Right cardiac atrium (tissue), 5 donors: ENCODE data around the gene TDP2. TPM values are rescaled to one million over a fixed set of nuclear protein-coding genes. Genes with fewer than 3 reads are reported as not detected.
"Not testable (repeated sequence)": the region's sequence is repeated elsewhere in the genome, so short reads cannot be mapped to it uniquely, and the experiment has no call there.

ENCODE experiments used
- ATAC-seq, 2 donors: fragments of 200-7000 bp; cut with Tn5 transposase; one replicate each; pipeline versions ENCODE4 v1.8.0 to v1.9.1; 2020; ENCODE audit warnings: moderate library complexity in 2 of 2, mild to moderate bottlenecking in 1 of 2
- DNase-seq, 3 donors: peaks; one replicate each; pipeline ENCODE4 v3.0.0-alpha.2; 2020
- H3K27ac ChIP-seq: one replicate; pipeline ENCODE4 v1.5.1; 2013; ENCODE audit warnings: mild to moderate bottlenecking, low read length, control low read depth, moderate library complexity
- H3K27me3 ChIP-seq: one replicate; pipeline ENCODE4 v1.6.1; 2013; ENCODE audit not compliant: control insufficient read depth, insufficient read depth
- H3K4me1 ChIP-seq: one replicate; pipeline ENCODE4 v1.6.1; 2013; ENCODE audit warnings: low read length; ENCODE audit not compliant: control insufficient read depth, insufficient read depth
- H3K4me3 ChIP-seq: one replicate; pipeline ENCODE4 v1.5.1; 2013; ENCODE audit warnings: low read length, control low read depth
- H3K9me3 ChIP-seq: one replicate; pipeline ENCODE4 v1.6.1; 2013; ENCODE audit warnings: low read length; ENCODE audit not compliant: control insufficient read depth
- WGBS: extraction: QIAGEN DNeasy Blood & Tissue Kit; methylation state at CpG from one replicate; pipeline ENCODE4 v1.1.7; 2013; 5-methylcytosine and 5-hydroxymethylcytosine counted together
- intact Hi-C, 4 donors: fragments of 100-400 bp; cut with DNase I; formaldehyde crosslinking; loops; one replicate each; pipeline versions ENCODE4 v1.11.0 to v1.14.0; 2022 to 2023
- polyA plus RNA-seq: library from polyadenylated mRNA; stranded (reverse); fragments of 200-250 nt; gene quantifications from one replicate; pipeline ENCODE4 v1.2.3, GENCODE V29; 2013
- total RNA-seq, 4 donors: library from RNA; stranded (reverse); fragmentation: NEBNext Ultra II Directional; extraction: Animal tissue kit (Norgen Biotek cat#: 25700); gene quantifications; one replicate each; pipeline ENCODE4 v1.2.1, GENCODE V29; 2021
- donor health status: healthy with polysubstance abuse.
- donor health status: DM: no; HTN: yes; CAD: no.
- donor health status: DM: no; HTN: no; CAD: no.
- donor health status: DM: no; HTN: yes; CAD: no; lungs with severe emphysema.
- donor health status: DM: yes; HTN: yes; CAD: no.

The TDP2 gene
- total and polyA plus RNA-seq, 5 donors: 30.2 to 45.4 (median 43.4) TPM

GRCh38 chr6:24664046-24664987 is 2.4 kb downstream of the TDP2 start:
- DNase-seq (no peak), ATAC-seq (no peak)
- WGBS: 95% methylated on average over 7 of the region's 7 CpGs
- Histone ChIP-seq H3K4me1 (peaks cover 6% of the 10 kb centered on the region), H3K4me3 (no peak overlapping the region), H3K27me3 (no peaks in the 10 kb centered on the region), H3K27ac (no peak overlapping the region), H3K9me3 (no peaks in the 10 kb centered on the region)
- intact Hi-C loops: loop anchor here in 1 of 4 donors (10.0 kb wide), 1 partner anchor 80 kb away; no protein-coding TSS in a partner anchor

DNA sequence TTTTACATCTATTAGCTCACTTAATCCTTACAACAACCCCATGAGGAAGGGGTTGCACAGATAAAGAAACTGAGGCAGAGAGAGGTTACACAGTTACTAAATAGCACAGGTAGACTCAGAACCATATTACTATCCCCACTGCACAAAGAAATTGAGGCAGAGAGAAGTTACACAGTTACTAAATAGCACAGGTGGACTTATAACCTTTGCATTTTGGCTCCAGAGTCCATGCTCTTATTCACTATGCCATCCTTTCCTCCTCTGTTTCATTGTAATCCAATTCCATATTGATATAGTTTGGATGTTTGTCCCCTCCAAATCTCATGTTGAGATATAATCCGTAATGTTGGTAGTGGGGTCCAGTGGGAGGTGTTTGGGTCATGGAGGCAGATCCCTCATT is 3.5 kb downstream of the TDP2 start:
- DNase-seq (no peak), ATAC-seq (no peak)
- Histone ChIP-seq H3K4me1 (peaks cover 6% of the 10 kb centered on the region), H3K9me3 (no peaks in the 10 kb centered on the region), H3K4me3 (no peak overlapping the region), H3K27ac (no peak overlapping the region), H3K27me3 (no peaks in the 10 kb centered on the region)
- 95% methylated on average over 1 of the region's 1 CpG for WGBS
- intact Hi-C loops: loop anchor here in 1 of 4 donors (10.0 kb wide), 1 partner anchor 78 kb away; no protein-coding TSS in a partner anchor

- Histone ChIP-seq H3K27me3 (no peaks in the 10 kb centered on the region), H3K9me3 (no peaks in the 10 kb centered on the region), H3K4me3 (no peak overlapping the region), H3K27ac (no peak overlapping the region), H3K4me1 (peaks cover 3% of the 10 kb centered on the region)
- intact Hi-C loops: loop anchor here in 1 of 4 donors (10.0 kb wide), 1 partner anchor 77 kb away; no protein-coding TSS in a partner anchor
- WGBS: 96% methylated on average over 10 of the region's 10 CpGs
- ATAC-seq (no peak), DNase-seq (no peak)
Measured at GRCh38 chr6:24662236-24662635, 4.5 kb downstream of the TDP2 start.

DNA sequence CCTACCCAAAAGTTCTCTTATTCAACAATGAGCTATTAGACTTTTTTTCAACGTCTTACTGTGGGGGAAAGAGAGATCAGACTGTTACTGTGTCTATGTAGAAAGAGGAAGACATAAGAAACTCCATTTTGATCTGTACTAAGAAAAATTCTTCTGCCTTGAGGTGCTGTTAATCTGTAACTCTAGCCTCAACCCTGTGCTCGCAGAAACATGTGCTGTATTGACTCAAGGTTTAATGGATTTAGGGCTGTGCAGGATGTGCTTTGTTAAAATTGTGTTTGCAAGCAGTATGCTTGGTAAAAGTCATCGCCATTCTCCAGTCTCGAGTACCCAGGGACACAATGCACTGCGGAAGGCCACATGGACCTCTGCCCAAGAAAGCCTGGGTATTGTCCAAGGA is 4.9 kb downstream of the TDP2 start:
- H3K9me3 ChIP-seq, ATAC-seq, DNase-seq, H3K4me1 ChIP-seq, H3K27me3 ChIP-seq, H3K27ac ChIP-seq, H3K4me3 ChIP-seq: not testable (repeated sequence)
- 82% methylated on average over 5 of the region's 5 CpGs for WGBS
- intact Hi-C loops: loop anchor here in 1 of 4 donors (10.0 kb wide), 1 partner anchor 77 kb away; no protein-coding TSS in a partner anchor

DNA sequence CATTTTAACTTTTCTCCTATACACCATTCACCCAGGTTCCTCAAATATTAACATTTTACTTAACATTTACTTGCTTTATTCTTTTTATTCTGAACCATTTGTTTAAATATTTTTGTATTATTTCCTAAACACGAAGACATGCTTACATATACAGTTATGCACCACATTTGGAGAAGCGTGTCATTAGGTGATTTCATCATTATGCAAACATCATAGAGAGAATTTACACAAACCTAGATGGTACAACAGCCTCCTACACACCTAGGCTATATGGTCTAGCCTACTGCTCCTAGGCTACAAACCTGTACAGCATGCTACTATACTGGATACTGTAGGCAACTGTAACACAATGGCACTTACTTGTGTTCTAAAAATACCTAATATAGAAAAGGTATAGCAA is 6.6 kb downstream of the TDP2 start:
- Histone ChIP-seq H3K27me3 (no peaks in the 10 kb centered on the region), H3K27ac (no peak overlapping the region), H3K9me3 (no peaks in the 10 kb centered on the region), H3K4me1 (peaks cover 3% of the 10 kb centered on the region), H3K4me3 (no peak overlapping the region)
- DNase-seq: no peak
- WGBS: 94% methylated on average over 2 of the region's 2 CpGs
- ATAC-seq: no peak
- intact Hi-C loops: loop anchor here in 1 of 4 donors (10.0 kb wide), 1 partner anchor 75 kb away; no protein-coding TSS in a partner anchor

GRCh38 chr6:24659561-24659960 is 7.1 kb downstream of the TDP2 start:
- Histone ChIP-seq H3K4me1 (peaks cover 3% of the 10 kb centered on the region), H3K27ac (no peak overlapping the region), H3K9me3 (no peaks in the 10 kb centered on the region), H3K4me3 (no peak overlapping the region), H3K27me3 (no peaks in the 10 kb centered on the region)
- intact Hi-C loops: no loop called here
- DNase-seq: no peak
- 73% methylated on average over 1 of the region's 1 CpG for WGBS
- ATAC-seq: no peak

DNA sequence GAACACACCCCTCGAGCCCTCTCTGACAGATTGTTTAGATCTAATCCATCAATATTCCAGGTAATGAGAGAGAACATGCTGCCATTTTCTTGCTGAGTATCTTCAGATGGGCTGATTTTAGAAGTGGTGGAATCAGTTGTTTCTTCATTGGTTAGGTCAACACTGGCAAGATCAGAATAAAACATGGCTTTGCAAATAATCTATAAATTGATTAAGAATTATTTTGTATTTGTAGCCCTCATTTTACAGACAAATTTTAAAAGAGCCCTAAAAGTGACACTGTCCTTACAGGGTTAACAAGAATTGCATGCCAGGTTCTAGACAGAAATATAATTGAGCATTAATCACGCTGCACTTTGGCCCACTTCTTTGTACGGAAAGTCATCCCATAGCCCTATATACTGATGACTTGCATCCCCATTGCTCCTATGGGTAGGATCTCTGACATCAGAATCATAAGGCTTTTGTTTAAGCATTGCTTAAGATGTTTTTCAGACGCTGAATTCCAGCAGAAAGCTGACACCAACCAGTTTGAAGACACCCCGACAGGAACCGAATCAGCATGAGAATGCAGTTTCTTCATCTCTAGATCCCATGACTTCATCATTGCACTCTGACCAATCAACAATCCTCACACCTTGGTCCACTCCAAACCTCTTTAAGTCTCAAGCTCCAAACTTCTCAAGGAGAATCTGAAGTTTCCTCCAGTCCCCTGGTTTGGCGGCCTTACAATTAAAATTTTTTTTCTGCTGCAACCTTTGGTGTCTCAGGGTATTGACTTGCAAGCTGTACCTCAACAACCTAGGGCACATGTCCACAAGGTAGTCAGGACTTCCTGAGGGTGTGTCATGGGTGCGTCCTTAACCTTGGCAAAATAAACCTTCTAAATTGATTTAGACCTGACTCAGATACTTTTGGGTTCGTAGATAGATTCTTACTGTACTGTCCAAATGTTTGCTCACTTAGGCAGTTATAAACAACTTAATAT is 7.8 kb downstream of the TDP2 start:
- ATAC-seq (no peak), DNase-seq (no peak)
- Histone ChIP-seq H3K27ac (no peak overlapping the region), H3K9me3 (no peaks in the 10 kb centered on the region), H3K27me3 (no peaks in the 10 kb centered on the region), H3K4me3 (no peak overlapping the region), H3K4me1 (peaks cover 3% of the 10 kb centered on the region)
- intact Hi-C loops: no loop called here
- 74% methylated on average over 9 of the region's 9 CpGs for WGBS

- no peaks in the 10 kb centered on the region for H3K27me3 ChIP-seq
- H3K4me3 ChIP-seq: no peak overlapping the region
- intact Hi-C loops: no loop called here
- no peaks in the 10 kb centered on the region for H3K4me1 ChIP-seq
- DNase-seq (no peak), ATAC-seq (no peak)
- WGBS: 66% methylated on average over 1 of the region's 1 CpG
- H3K9me3 ChIP-seq: no peaks in the 10 kb centered on the region
- H3K27ac ChIP-seq: no peak overlapping the region
Measured at GRCh38 chr6:24655215-24655614, 11.5 kb downstream of the TDP2 start.

DNA sequence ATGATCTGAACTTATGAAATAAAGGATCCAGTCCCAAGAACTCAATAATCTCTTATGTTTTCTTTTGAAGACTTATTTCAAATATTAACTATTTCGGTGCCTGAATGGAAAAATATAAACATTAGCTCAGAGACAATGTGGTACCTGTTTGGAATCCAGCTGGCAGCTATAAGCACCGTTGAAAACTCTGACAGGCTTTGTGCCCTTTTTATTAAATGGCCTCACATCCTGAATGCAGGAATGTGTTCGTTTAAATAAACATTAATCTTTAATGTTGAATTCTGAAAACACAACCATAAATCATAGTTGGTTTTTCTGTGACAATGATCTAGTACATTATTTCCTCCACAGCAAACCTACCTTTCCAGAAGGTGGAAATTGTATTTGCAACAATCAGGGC is 16.3 kb downstream of the TDP2 start:
- no peak for ATAC-seq
- H3K27me3 ChIP-seq: no peaks in the 10 kb centered on the region
- peaks cover 3% of the 10 kb centered on the region for H3K4me1 ChIP-seq

GRCh38 chr6:24649691-24650090 is 17.0 kb downstream of the TDP2 start:
- Histone ChIP-seq H3K4me1 (peaks cover 3% of the 10 kb centered on the region), H3K27ac (no peak overlapping the region), H3K4me3 (no peak overlapping the region), H3K27me3 (no peaks in the 10 kb centered on the region), H3K9me3 (no peaks in the 10 kb centered on the region)
- 74% methylated on average over 2 of the region's 2 CpGs for WGBS
- ATAC-seq (no peak), DNase-seq (no peak)
- intact Hi-C loops: no loop called here

More for the DNA sequence above, 16.3 kb downstream of the TDP2 start:
- Histone ChIP-seq H3K4me3 (no peak overlapping the region), H3K27ac (no peak overlapping the region), H3K9me3 (no peaks in the 10 kb centered on the region)
- DNase-seq: no peak
- intact Hi-C loops: no loop called here
- 56% methylated on average over 3 of the region's 3 CpGs for WGBS
